Activated B cell treated with CpG ODN at 0.5 μM for 24 hours (primary cell): ENCODE results near the gene DNM2. TPM values are rescaled to one million over a fixed set of nuclear protein-coding genes. Genes with fewer than 3 reads are reported as not detected.

Source experiments
- ATAC-seq: fragments of 200-7000 bp; cut with Tn5 transposase; one replicate; pipeline ENCODE4 v1.10.0; 2021; ENCODE audit warnings: low read depth, mild to moderate bottlenecking, moderate library complexity
- CTCF ChIA-PET: fragments of 350-600 bp; sonication (Branson Sonifier 250); formaldehyde crosslinking; loops from one replicate; lab custom pipeline; 2021; ENCODE audit warnings: antibody characterized with exemption; lab: Charles Lee
- POLR2A ChIA-PET: fragments of 350-600 bp; sonication (Branson Sonifier 250); formaldehyde crosslinking; loops from one replicate; lab custom pipeline; 2021; ENCODE audit warnings: antibody characterized with exemption; lab: Charles Lee
- DNase-seq: peaks from one replicate; pipeline ENCODE4 v3.0.0; 2022
- H3K27ac Mint-ChIP-seq: one replicate; pipeline ENCODE4 v1.8.0; 2020; ENCODE audit warnings: mixed read lengths
- H3K27me3 Mint-ChIP-seq: one replicate; pipeline ENCODE4 v1.8.0; 2021; ENCODE audit warnings: mixed read lengths
- H3K36me3 Mint-ChIP-seq: one replicate; pipeline ENCODE4 v1.8.0; 2021; ENCODE audit warnings: low read depth, mixed read lengths
- H3K4me1 Mint-ChIP-seq: one replicate; pipeline ENCODE4 v1.8.0; 2021; ENCODE audit warnings: mixed read lengths
- H3K4me3 Mint-ChIP-seq: one replicate; pipeline ENCODE4 v1.8.0; 2020; ENCODE audit warnings: mild to moderate bottlenecking, mixed read lengths
- H3K9me3 Mint-ChIP-seq: one replicate; pipeline ENCODE4 v1.8.0; 2020; ENCODE audit warnings: mixed read lengths
- CTCF ChIP-seq: fragments of 200-600 bp; IDR thresholded peaks from one replicate; pipeline ENCODE4 v1.8.0; 2022; ENCODE audit warnings: antibody characterized with exemption, mild to moderate bottlenecking
- intact Hi-C: fragments of 100-400 bp; cut with micrococcal nuclease; formaldehyde crosslinking; loops from one replicate; pipeline ENCODE4 v1.15.1; 2024
- total RNA-seq: library from RNA; stranded (reverse); gene quantifications from 2 replicates; pipeline ENCODE4 v1.2.3, GENCODE V29; 2022

The DNM2 gene
- total RNA-seq, 1 donor from 2014 or later, result 257 TPM

GRCh38 chr19:10686661-10687517, 31.0 kb upstream of the DNM2 start:
- intact Hi-C loops, result no loop called here
- no peak overlapping the region for H3K27ac Mint-ChIP-seq
- TF ChIP-seq CTCF, result no peak
- H3K4me1 Mint-ChIP-seq, result no peaks in the 10 kb centered on the region
- H3K36me3 Mint-ChIP-seq, result peaks cover 92% of the 10 kb centered on the region
- H3K9me3 Mint-ChIP-seq, result no peaks in the 10 kb centered on the region
- H3K27me3 Mint-ChIP-seq, result no peaks in the 10 kb centered on the region
- H3K4me3 Mint-ChIP-seq, result no peak overlapping the region
- DNase-seq, result no peak
- no peak for ATAC-seq
- POLR2A ChIA-PET, result no interaction called here
- CTCF ChIA-PET, result no interaction called here

- Mint-ChIP-seq H3K4me3 (no peak overlapping the region), H3K4me1 (no peaks in the 10 kb centered on the region), H3K27me3 (no peaks in the 10 kb centered on the region), H3K27ac (no peak overlapping the region), H3K9me3 (no peaks in the 10 kb centered on the region), H3K36me3 (peaks cover 89% of the 10 kb centered on the region)
- ChIA-PET CTCF (no interaction called here), POLR2A (no interaction called here)
- TF ChIP-seq CTCF, result no peak
- no peak for ATAC-seq
- intact Hi-C loops, result no loop called here
- no peak for DNase-seq
Measured at GRCh38 chr19:10687518-10688288, 30.2 kb upstream of the DNM2 start.

- ChIA-PET CTCF (interaction anchor here (1.2 kb wide), 1 partner anchor 9 kb away, joined by 3 read pairs; no protein-coding TSS in a partner anchor), POLR2A (no interaction called here)
- no peak for TF ChIP-seq CTCF
- Mint-ChIP-seq H3K4me3 (no peak overlapping the region), H3K4me1 (no peaks in the 10 kb centered on the region), H3K27me3 (no peaks in the 10 kb centered on the region), H3K36me3 (peaks cover 81% of the 10 kb centered on the region), H3K27ac (no peak overlapping the region), H3K9me3 (no peaks in the 10 kb centered on the region)
- DNase-seq (no peak), ATAC-seq (no peak)
- intact Hi-C loops, result no loop called here
Measured at GRCh38 chr19:10688545-10689280, 29.2 kb upstream of the DNM2 start.

- no peak overlapping the region for H3K4me3 Mint-ChIP-seq
- no peak for ATAC-seq
Measured at GRCh38 chr19:10690341-10690781, 27.5 kb upstream of the DNM2 start.

More at GRCh38 chr19:10690341-10690781, 27.5 kb upstream of the DNM2 start:
- Mint-ChIP-seq H3K4me1 (peaks cover 7% of the 10 kb centered on the region), H3K27ac (no peak overlapping the region), H3K36me3 (peaks cover 65% of the 10 kb centered on the region), H3K9me3 (no peaks in the 10 kb centered on the region), H3K27me3 (no peaks in the 10 kb centered on the region)
- no peak for TF ChIP-seq CTCF
- DNase-seq, result no peak
- ChIA-PET POLR2A (no interaction called here), CTCF (no interaction called here)
- intact Hi-C loops, result no loop called here
